ENCODE data around the gene LSS. TPM values are rescaled to one million over a fixed set of nuclear protein-coding genes. Genes with fewer than 3 reads are reported as not detected.

Gene LSS
- total RNA-seq, 4 donors from 2014 or later = 53.2 to 75.2 (median 62.3) TPM

DNA sequence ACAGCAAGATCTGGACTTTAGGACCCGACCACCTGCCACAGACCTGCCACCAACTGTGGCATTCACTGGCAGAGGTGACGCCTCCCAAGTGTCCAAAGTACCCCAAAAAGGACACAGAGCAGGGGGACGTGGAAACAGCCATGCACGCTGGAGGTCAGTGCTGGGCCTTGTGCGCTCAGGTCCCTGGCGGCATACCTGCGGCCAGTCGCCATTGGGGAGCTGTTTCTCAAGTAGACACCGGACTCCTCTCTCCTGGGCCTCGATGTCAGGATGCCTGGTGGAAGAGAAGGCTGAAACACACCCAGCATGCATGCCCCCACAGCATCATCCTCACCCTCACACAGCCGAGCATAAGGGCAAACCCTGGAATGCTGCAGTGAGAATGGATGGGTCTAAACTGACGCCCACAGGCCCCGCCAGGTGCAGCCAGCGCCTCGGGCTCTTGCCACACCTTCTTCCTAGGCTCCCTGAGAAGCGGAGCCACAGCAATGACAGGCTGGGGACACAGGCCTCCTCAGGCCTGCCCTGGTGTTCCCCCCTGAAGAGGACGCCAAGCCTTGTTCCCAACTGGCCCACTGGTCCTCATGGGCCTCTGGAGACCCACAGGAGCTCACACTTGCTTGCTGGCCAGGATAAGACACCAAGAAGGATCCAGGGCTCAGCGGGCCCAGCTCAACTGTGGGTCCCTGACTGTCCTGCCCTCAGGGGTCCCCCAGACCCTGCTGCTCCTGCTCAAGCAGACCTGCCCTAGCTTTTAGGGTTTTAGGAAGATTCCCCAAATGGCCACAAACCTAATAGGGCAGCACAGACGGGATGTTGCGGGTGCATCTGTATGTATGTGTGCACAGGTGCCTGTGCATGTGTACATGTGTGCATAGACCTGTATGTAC lies 36.6 kb downstream of the LSS start:
- Histone ChIP-seq H3K27ac (no peak overlapping the region), H3K36me3 (peaks cover 0 to 21% (median 4%) of the 10 kb centered on the region in 4 donors), H3K4me1 (peaks cover 0 to 9% (median 4%) of the 10 kb centered on the region in 4 donors), H3K27me3 (no peaks in the 10 kb centered on the region), H3K4me3 (no peak overlapping the region), H3K9me3 (no peaks in the 10 kb centered on the region)
- no peak for DNase-seq
- intact Hi-C loops (cut with DNase I; ENCODE audit: low total_unique reads) (no loop called here), in situ Hi-C loops (cut with MboI; ENCODE audit: low pct_ligation_motif_present in 1 of 4, low pct_unique_long_range_greater_than_20kb in 1 of 4, low sequenced_read_pairs in 3 of 4) (no loop called here)
- 93% methylated on average over 12 of the region's 20 CpGs; no CpG with 5 or more reads in 1 of the 2 donors for WGBS, 2 donors (ENCODE audit: low coverage in 1 of 2)
- TF ChIP-seq POLR2AphosphoS5 (IDR thresholded peaks at IDR 0.05) (no peak), EP300 (IDR thresholded peaks at IDR 0.05; ENCODE audit: low read depth) (no peak), POLR2A (IDR thresholded peaks at IDR 0.05) (no peak)
- TF ChIP-seq, protein P1, sequence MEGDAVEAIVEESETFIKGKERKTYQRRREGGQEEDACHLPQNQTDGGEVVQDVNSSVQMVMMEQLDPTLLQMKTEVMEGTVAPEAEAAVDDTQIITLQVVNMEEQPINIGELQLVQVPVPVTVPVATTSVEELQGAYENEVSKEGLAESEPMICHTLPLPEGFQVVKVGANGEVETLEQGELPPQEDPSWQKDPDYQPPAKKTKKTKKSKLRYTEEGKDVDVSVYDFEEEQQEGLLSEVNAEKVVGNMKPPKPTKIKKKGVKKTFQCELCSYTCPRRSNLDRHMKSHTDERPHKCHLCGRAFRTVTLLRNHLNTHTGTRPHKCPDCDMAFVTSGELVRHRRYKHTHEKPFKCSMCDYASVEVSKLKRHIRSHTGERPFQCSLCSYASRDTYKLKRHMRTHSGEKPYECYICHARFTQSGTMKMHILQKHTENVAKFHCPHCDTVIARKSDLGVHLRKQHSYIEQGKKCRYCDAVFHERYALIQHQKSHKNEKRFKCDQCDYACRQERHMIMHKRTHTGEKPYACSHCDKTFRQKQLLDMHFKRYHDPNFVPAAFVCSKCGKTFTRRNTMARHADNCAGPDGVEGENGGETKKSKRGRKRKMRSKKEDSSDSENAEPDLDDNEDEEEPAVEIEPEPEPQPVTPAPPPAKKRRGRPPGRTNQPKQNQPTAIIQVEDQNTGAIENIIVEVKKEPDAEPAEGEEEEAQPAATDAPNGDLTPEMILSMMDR (IDR thresholded peaks at IDR 0.05) = no peak

GRCh38 chr21:46191257-46191685 lies 37.3 kb downstream of the LSS start:
- no peak overlapping the region for H3K4me3 ChIP-seq
- WGBS, 2 donors (ENCODE audit: low coverage in 1 of 2) = 91% methylated on average over 4 of the region's 4 CpGs; no CpG with 5 or more reads in 1 of the 2 donors
- H3K27ac ChIP-seq = no peak overlapping the region
- H3K9me3 ChIP-seq = no peaks in the 10 kb centered on the region
- H3K27me3 ChIP-seq = no peaks in the 10 kb centered on the region
- peaks cover 0 to 9% (median 4%) of the 10 kb centered on the region in 4 donors for H3K4me1 ChIP-seq
- intact Hi-C loops (cut with DNase I; ENCODE audit: low total_unique reads) (no loop called here), in situ Hi-C loops (cut with MboI; ENCODE audit: low pct_ligation_motif_present in 1 of 4, low pct_unique_long_range_greater_than_20kb in 1 of 4, low sequenced_read_pairs in 3 of 4) (no loop called here)
- H3K36me3 ChIP-seq = peaks cover 0 to 18% (median 4%) of the 10 kb centered on the region in 4 donors
- DNase-seq = no peak
- no peak for TF ChIP-seq POLR2AphosphoS5 (IDR thresholded peaks at IDR 0.05)
- TF ChIP-seq POLR2A (IDR thresholded peaks at IDR 0.05) = no peak
- no peak for TF ChIP-seq EP300 (IDR thresholded peaks at IDR 0.05; ENCODE audit: low read depth)
- TF ChIP-seq, protein P1 (IDR thresholded peaks at IDR 0.05) = no peak

DNA sequence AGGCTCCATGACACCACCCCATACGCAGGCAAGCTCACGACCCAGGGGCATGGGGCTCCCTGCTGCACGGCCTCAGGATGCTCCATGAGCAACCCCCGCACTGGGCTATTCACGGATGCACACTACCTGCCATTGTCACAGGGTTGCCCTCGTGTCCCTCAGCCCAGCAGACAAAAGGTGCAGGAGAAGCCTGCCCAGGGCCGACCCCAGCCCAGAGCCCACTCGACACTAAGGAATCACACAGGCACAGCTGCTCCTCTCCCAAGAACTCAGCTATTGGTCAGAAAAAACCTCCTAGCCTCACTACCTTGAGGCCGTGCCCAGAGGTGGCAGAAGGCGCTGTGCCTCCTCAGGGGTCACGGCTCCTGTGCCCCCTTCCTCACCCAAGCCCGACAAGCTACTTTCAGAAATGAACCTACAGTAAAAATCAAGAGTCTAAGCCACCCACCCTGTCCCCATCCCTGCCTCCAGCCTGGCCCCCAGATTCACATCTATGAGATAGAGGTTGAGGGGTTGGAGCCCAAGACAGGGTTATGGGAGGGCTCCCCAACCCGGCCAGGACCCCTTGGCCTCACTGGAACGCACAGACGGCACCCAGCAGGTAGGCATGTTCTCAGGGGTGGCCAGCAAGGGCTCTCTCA lies 38.0 kb downstream of the LSS start:
- intact Hi-C loops (cut with DNase I; ENCODE audit: low total_unique reads) (no loop called here), in situ Hi-C loops (cut with MboI; ENCODE audit: low pct_ligation_motif_present in 1 of 4, low pct_unique_long_range_greater_than_20kb in 1 of 4, low sequenced_read_pairs in 3 of 4) (no loop called here)
- 91 to 100% methylated on average over 4 to 13 of the region's 15 CpGs for WGBS, 2 donors (ENCODE audit: low coverage in 1 of 2)
- no peaks in the 10 kb centered on the region for H3K27me3 ChIP-seq
- TF ChIP-seq POLR2A (IDR thresholded peaks at IDR 0.05) = no peak
- TF ChIP-seq POLR2AphosphoS5 (IDR thresholded peaks at IDR 0.05) = no peak
- TF ChIP-seq EP300 (IDR thresholded peaks at IDR 0.05; ENCODE audit: low read depth) = no peak
- TF ChIP-seq, protein P1 (IDR thresholded peaks at IDR 0.05) = no peak
- no peak overlapping the region for H3K4me3 ChIP-seq
- DNase-seq = no peak
- no peak overlapping the region for H3K27ac ChIP-seq
- H3K4me1 ChIP-seq = peaks cover 0 to 9% (median 4%) of the 10 kb centered on the region in 4 donors
- no peaks in the 10 kb centered on the region for H3K9me3 ChIP-seq
- peaks cover 0 to 15% (median 3%) of the 10 kb centered on the region in 4 donors for H3K36me3 ChIP-seq

GRCh38 chr21:46189959-46190490 lies 38.5 kb downstream of the LSS start:
- no peak overlapping the region for H3K4me3 ChIP-seq
- TF ChIP-seq POLR2A (IDR thresholded peaks at IDR 0.05) (no peak), POLR2AphosphoS5 (IDR thresholded peaks at IDR 0.05) (no peak), EP300 (IDR thresholded peaks at IDR 0.05; ENCODE audit: low read depth) (no peak)
- TF ChIP-seq, protein P1 (IDR thresholded peaks at IDR 0.05) = no peak
- peaks cover 0 to 13% (median 6%) of the 10 kb centered on the region in 4 donors for H3K4me1 ChIP-seq
- H3K36me3 ChIP-seq = peaks cover 0 to 15% (median 0%) of the 10 kb centered on the region in 4 donors
- H3K27ac ChIP-seq = peak overlapping the region in 1 of 4 donors; percentile 60
- no peak for DNase-seq
- in situ Hi-C loops (cut with MboI; ENCODE audit: low pct_ligation_motif_present in 1 of 4, low pct_unique_long_range_greater_than_20kb in 1 of 4, low sequenced_read_pairs in 3 of 4) = no loop called here
- no peaks in the 10 kb centered on the region for H3K9me3 ChIP-seq
- 94 to 100% methylated on average over 2 to 14 of the region's 14 CpGs for WGBS, 2 donors (ENCODE audit: low coverage in 1 of 2)
- intact Hi-C loops (cut with DNase I; ENCODE audit: low total_unique reads) = no loop called here
- H3K27me3 ChIP-seq = no peaks in the 10 kb centered on the region

All from transverse colon (tissue), 4 donors.